Measurements from ENCODE around the gene C16orf78. TPM values are rescaled to one million over a fixed set of nuclear protein-coding genes. Genes with fewer than 3 reads are reported as not detected.

Gene C16orf78
- total RNA-seq, 1 donor from 2014 or later: not detected

DNA sequence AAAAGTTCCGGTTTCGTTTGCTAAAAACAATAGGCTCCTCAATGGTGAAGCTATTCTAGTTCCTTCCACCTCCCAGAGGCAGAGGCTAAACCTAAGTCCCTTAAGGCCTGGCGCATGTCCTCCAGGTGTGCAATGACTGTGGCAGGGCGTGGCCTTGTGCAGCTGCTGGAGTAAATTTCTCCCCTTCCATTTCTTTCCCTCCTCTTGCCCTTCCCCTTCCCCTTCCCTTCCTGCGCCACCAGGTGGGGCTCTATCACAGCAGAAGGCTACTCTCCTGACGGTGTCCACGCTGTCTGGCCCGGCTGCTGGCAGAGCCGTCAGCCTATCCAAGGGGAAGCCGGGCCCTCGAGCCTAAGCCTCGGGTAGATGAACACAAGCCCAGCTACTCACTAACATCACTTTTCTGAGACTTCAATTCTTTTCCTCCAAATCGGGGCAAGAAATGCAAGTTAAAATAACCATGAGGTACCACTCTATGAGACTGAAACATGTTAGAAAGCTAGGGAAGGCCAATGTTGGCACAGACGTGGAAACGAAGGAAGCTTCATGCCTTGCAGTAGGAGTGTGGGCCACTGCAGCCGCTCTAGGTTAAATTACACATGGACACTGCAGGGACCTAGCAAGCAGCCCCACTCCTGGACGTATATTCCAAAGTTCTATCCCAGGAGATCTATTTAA lies 34.4 kb downstream of the C16orf78 start:
- peak; percentile 57 for DNase-seq (ENCODE audit: low read depth)
- no peak for FAIRE-seq
- TF ChIP-seq, protein P1, sequence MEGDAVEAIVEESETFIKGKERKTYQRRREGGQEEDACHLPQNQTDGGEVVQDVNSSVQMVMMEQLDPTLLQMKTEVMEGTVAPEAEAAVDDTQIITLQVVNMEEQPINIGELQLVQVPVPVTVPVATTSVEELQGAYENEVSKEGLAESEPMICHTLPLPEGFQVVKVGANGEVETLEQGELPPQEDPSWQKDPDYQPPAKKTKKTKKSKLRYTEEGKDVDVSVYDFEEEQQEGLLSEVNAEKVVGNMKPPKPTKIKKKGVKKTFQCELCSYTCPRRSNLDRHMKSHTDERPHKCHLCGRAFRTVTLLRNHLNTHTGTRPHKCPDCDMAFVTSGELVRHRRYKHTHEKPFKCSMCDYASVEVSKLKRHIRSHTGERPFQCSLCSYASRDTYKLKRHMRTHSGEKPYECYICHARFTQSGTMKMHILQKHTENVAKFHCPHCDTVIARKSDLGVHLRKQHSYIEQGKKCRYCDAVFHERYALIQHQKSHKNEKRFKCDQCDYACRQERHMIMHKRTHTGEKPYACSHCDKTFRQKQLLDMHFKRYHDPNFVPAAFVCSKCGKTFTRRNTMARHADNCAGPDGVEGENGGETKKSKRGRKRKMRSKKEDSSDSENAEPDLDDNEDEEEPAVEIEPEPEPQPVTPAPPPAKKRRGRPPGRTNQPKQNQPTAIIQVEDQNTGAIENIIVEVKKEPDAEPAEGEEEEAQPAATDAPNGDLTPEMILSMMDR (IDR thresholded peaks at IDR 0.05; ENCODE audit: insufficient read depth, low read length, severe bottlenecking): peak; percentile 63

DNA sequence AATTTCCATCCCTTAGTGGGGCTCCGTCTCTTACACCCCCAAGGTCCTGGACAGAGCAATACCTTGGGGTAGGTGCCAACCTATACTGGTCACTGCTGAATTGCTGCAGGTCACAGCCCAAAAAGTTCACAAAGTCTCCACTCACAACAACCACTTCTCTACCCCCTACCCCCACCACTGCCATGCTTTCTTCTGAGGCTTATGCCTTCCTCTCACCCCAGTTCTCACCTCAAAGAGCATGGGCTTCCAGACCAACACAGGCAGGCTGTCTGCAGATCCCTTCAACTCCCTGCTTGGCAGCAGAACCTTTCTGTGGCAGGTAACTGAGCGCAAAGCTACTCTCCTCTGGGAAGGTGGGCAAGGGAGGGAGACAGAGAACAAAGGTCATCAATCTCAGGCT lies 35.5 kb downstream of the C16orf78 start:
- TF ChIP-seq, protein P1 (IDR thresholded peaks at IDR 0.05; ENCODE audit: insufficient read depth, low read length, severe bottlenecking): no peak
- FAIRE-seq (no peak), DNase-seq (ENCODE audit: low read depth) (no peak)

More for the DNA sequence above, 34.4 kb downstream of the C16orf78 start:
- Histone ChIP-seq H3K27me3 (ENCODE audit: control insufficient read depth, insufficient read depth, low read length) (no peaks in the 10 kb centered on the region), H3K4me3 (ENCODE audit: low read depth, low read length) (no peak overlapping the region), H3K36me3 (ENCODE audit: control insufficient read depth, insufficient read depth, low read length) (no peaks in the 10 kb centered on the region)

DNA sequence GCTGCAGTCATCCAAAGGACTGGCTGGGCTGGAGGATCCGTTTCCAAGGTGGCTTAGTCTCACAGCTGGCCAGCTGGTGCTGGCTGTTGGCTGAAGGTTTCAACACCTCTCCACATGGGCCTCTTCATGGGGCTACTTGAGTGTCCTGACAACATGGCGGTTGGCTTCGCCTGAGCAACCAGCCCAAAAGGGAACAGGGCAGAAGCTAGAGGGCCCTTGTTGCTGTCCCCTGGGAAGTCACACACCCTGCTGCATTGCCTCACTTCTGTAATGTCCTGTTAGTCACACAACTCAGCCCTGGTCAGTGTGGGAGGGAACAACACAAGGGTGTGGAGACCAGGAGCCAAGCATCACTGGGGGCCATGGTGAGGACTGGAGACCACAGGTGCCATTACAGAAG lies 36.6 kb downstream of the C16orf78 start:
- TF ChIP-seq, protein P1 (IDR thresholded peaks at IDR 0.05; ENCODE audit: insufficient read depth, low read length, severe bottlenecking): no peak
- DNase-seq (ENCODE audit: low read depth) (no peak), FAIRE-seq (no peak)
- Histone ChIP-seq H3K4me3 (ENCODE audit: low read depth, low read length) (no peak overlapping the region), H3K36me3 (ENCODE audit: control insufficient read depth, insufficient read depth, low read length) (no peaks in the 10 kb centered on the region), H3K27me3 (ENCODE audit: control insufficient read depth, insufficient read depth, low read length) (no peaks in the 10 kb centered on the region)

More for the DNA sequence above, 35.5 kb downstream of the C16orf78 start:
- no peaks in the 10 kb centered on the region for H3K27me3 ChIP-seq (ENCODE audit: control insufficient read depth, insufficient read depth, low read length)
- H3K36me3 ChIP-seq (ENCODE audit: control insufficient read depth, insufficient read depth, low read length): no peaks in the 10 kb centered on the region
- no peak overlapping the region for H3K4me3 ChIP-seq (ENCODE audit: low read depth, low read length)

DNA sequence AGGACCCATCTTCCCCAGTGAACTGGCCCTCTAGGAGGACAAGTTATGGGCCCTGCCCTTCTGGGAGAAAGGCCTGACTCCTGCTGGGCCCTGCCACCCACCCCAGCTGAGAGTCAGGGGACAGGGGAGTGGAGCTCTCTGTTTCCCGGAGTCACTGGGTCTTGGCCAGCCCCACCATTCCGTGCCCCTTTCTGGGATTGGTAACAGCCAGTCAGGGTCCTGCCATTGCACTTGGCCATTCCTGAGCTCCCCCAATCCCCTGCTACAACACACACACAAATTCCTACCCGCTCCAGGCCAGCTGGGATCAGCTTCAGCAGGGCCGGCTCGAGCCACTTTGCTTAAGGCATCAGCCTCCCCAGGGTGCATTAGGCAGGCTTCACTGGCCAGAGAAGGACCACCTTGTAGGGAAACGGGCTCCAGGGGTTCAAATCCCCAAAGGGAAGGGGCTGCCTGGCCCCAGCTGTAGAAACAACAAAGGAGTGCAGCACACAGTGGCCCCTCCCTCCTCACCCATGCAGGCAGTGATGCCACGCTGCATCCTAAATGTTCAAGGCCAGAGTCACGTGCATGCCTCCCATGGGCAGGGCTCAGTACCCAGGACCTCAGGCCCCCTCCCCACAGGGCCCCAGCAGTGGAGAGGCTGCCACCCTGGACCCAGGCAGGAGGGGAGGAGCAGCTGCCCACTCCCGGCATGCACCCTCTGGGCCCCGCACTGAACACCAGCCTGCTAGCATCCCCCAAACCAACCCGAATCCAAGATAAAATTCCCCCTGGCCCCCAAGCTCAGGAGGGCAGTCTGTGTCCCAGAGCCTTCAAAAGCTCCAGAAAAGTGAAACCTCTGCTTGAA lies 37.7 kb downstream of the C16orf78 start:
- Histone ChIP-seq H3K4me3 (ENCODE audit: low read depth, low read length) (no peak overlapping the region), H3K36me3 (ENCODE audit: control insufficient read depth, insufficient read depth, low read length) (no peaks in the 10 kb centered on the region), H3K27me3 (ENCODE audit: control insufficient read depth, insufficient read depth, low read length) (no peaks in the 10 kb centered on the region)
- no peak for FAIRE-seq
- TF ChIP-seq, protein P1 (IDR thresholded peaks at IDR 0.05; ENCODE audit: insufficient read depth, low read length, severe bottlenecking): no peak
- DNase-seq (ENCODE audit: low read depth): no peak

DNA sequence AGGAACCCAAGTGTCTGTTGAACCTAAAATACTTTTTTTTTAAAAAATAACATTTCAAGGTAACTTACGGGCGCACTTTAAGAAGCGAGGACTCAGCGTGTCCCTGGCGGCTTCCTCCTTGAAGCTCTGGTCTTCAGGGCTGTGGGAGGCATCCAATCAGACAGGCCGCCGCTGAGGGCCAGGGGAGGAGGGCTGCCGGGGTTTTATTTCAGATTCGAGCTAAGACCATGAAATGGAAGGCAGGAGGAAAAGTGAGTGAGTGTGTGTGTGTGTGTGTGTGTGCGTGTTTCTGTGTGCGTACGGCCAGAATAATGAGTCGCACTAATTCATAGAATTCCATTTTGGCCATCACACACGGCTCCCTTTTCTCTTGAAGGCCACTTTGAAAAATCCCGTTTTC lies 41.1 kb downstream of the C16orf78 start:
- Histone ChIP-seq H3K27me3 (ENCODE audit: control insufficient read depth, insufficient read depth, low read length) (no peaks in the 10 kb centered on the region), H3K4me3 (ENCODE audit: low read depth, low read length) (no peak overlapping the region), H3K36me3 (ENCODE audit: control insufficient read depth, insufficient read depth, low read length) (no peaks in the 10 kb centered on the region)
- DNase-seq (ENCODE audit: low read depth) (no peak), FAIRE-seq (no peak)
- TF ChIP-seq, protein P1 (IDR thresholded peaks at IDR 0.05; ENCODE audit: insufficient read depth, low read length, severe bottlenecking): no peak
